AG09319 (cell line): ENCODE data around the gene DOCK7.
"Not testable (repeated sequence)": the region's sequence is repeated elsewhere in the genome, so short reads cannot be mapped to it uniquely, and the experiment has no call there.

ENCODE experiments used
- DNase-seq: peaks from one replicate; pipeline ENCODE4 v3.0.0-alpha.2; 2010; ENCODE audit warnings: low read depth; ENCODE audit errors: extremely low read depth
- TF ChIP-seq, protein P1 (sequence below): IDR thresholded peaks from 2 replicates; pipeline ENCODE4 v1.5.1; 2011; ENCODE audit warnings: low read depth, mild to moderate bottlenecking, inconsistent platforms, low read length, moderate library complexity

The DOCK7 gene

GRCh38 chr1:62544570-62544969, 143.6 kb downstream of the DOCK7 start:
- DNase-seq, result no peak
- TF ChIP-seq, protein P1, sequence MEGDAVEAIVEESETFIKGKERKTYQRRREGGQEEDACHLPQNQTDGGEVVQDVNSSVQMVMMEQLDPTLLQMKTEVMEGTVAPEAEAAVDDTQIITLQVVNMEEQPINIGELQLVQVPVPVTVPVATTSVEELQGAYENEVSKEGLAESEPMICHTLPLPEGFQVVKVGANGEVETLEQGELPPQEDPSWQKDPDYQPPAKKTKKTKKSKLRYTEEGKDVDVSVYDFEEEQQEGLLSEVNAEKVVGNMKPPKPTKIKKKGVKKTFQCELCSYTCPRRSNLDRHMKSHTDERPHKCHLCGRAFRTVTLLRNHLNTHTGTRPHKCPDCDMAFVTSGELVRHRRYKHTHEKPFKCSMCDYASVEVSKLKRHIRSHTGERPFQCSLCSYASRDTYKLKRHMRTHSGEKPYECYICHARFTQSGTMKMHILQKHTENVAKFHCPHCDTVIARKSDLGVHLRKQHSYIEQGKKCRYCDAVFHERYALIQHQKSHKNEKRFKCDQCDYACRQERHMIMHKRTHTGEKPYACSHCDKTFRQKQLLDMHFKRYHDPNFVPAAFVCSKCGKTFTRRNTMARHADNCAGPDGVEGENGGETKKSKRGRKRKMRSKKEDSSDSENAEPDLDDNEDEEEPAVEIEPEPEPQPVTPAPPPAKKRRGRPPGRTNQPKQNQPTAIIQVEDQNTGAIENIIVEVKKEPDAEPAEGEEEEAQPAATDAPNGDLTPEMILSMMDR, result no peak

DNA sequence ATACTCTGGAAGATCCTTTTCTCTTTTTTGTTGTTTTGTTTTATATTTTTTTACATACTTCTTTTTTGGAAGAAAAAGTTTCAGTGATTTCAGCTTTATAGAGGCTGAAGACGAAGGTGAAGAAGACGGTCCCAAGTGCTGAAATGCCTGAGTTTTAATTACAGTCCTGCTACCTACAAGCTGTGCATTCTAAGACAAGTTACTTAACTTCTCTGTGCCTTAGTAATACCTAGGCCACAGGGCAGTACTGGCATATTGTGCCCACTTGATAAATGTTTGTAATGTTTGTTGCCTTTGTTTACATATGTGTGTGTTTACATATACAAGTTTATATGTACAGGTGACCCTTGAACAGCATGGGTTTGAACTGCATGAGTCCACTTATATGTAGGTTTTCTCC, 147.1 kb downstream of the DOCK7 start:
- no peak for DNase-seq
- TF ChIP-seq, protein P1, result no peak

- TF ChIP-seq, protein P1, result no peak
- no peak for DNase-seq
Observed at GRCh38 chr1:62539028-62539447, 149.1 kb downstream of the DOCK7 start.

DNA sequence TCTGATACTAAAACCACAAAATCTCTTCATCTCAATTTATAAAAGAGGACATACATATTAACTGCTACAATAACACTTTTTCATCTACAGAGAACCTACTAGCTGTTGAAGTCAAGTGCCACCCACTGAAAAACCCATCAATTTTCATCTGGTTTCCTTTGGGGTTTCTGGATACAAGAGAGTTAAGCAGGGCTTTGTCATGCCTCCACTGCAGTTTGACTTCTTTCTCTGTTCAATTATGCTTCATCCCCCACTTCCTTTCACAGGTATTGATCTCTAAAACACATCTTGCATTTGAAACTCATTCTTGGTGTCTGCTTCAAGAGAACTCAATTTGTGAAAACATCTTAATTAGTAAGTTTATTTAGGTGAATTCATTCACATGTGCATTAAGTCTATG, 151.3 kb downstream of the DOCK7 start:
- DNase-seq, result no peak
- TF ChIP-seq, protein P1, result no peak

GRCh38 chr1:62530516-62531154, 157.6 kb downstream of the DOCK7 start:
- TF ChIP-seq, protein P1, result peak; percentile 72
- peak; percentile 15 for DNase-seq

GRCh38 chr1:62529227-62529626, 159.0 kb downstream of the DOCK7 start:
- TF ChIP-seq, protein P1, result no peak
- no peak for DNase-seq

DNA sequence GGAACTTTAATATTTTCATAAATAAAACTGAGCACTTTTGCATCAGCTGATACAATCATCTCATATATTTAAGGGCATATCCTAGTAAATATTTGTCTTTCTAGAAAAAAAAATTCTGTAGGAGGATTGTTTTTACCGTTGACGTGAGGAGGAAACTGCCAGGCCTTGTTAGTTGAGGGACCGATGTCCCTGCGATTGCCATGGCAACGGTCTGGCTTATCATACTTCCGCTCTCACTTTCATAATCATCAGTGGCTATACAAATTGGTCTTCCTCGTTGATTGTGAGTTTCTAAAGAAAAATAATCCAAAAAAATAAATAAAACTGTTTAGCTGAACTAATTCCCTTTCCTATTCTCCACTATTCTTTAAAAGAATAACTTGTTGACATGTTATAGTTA, 160.2 kb downstream of the DOCK7 start:
- TF ChIP-seq, protein P1, result no peak
- no peak for DNase-seq

GRCh38 chr1:62527346-62527745, 160.8 kb downstream of the DOCK7 start:
- DNase-seq, result not testable (repeated sequence)
